ENCODE results near the gene SORCS2. TPM values are rescaled to one million over a fixed set of nuclear protein-coding genes. Genes with fewer than 3 reads are reported as not detected.

The SORCS2 gene
- total RNA-seq, 1 experiment from 2014 or later: not detected

DNA sequence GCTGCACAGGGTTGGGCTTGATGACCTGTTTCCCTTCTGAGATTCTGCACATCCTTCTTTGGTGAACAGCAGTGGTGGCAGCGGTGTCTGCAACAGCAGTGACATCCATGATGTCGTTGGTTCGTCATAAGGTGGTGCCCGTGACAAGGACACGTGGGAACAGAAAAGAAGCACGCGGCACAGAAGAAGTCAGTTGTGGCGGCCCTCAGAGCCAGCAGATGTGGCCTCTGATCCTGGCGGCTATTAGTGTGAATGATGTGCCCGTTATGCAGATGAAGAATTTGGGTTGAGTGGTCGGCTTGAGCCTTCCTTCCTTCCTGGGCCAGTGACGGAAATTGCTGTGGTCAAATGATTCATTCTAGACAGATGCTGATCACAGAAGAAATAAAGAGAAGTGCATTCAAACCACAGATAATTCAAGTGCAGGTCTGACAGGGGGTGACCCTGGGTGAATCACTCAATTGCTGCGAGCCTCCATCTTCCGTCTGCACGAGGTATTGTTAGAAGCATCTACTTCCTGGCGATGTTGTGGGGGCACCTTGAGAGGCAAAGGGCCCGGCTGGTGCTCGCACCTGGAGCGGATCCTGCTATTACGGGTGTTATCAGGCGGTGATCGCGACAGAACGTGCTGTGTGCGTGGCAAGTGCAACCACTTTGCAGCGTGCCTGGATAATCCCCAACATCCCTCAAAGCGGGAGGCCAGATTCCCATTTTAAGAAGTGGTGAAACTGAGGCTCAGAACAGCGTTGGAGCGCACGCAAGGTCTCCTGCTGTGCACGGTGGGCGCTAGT, 457.6 kb downstream of the SORCS2 start:
- no peaks in the 10 kb centered on the region for H3K9me3 Mint-ChIP-seq (ENCODE audit: low read depth, unreplicated experiment)
- CTCF ChIA-PET: no interaction called here
- TF ChIP-seq, protein P1, sequence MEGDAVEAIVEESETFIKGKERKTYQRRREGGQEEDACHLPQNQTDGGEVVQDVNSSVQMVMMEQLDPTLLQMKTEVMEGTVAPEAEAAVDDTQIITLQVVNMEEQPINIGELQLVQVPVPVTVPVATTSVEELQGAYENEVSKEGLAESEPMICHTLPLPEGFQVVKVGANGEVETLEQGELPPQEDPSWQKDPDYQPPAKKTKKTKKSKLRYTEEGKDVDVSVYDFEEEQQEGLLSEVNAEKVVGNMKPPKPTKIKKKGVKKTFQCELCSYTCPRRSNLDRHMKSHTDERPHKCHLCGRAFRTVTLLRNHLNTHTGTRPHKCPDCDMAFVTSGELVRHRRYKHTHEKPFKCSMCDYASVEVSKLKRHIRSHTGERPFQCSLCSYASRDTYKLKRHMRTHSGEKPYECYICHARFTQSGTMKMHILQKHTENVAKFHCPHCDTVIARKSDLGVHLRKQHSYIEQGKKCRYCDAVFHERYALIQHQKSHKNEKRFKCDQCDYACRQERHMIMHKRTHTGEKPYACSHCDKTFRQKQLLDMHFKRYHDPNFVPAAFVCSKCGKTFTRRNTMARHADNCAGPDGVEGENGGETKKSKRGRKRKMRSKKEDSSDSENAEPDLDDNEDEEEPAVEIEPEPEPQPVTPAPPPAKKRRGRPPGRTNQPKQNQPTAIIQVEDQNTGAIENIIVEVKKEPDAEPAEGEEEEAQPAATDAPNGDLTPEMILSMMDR (IDR thresholded peaks at IDR 0.05; ENCODE audit: unreplicated experiment): no peak
- no peak overlapping the region for H3K4me3 Mint-ChIP-seq (ENCODE audit: low read depth, unreplicated experiment)
- intact Hi-C loops (cut with micrococcal nuclease; ENCODE audit: unreplicated experiment): no loop called here
- H3K27ac Mint-ChIP-seq (ENCODE audit: unreplicated experiment): no peak overlapping the region
- H3K27me3 Mint-ChIP-seq (ENCODE audit: unreplicated experiment): peaks cover 18% of the 10 kb centered on the region
- peaks cover 11% of the 10 kb centered on the region for H3K4me1 Mint-ChIP-seq (ENCODE audit: low read depth, unreplicated experiment)
- no peaks in the 10 kb centered on the region for H3K36me3 Mint-ChIP-seq (ENCODE audit: insufficient read depth, unreplicated experiment)
- DNase-seq: no peak
- BruUV-seq (replicated peaks): no TSS peak

DNA sequence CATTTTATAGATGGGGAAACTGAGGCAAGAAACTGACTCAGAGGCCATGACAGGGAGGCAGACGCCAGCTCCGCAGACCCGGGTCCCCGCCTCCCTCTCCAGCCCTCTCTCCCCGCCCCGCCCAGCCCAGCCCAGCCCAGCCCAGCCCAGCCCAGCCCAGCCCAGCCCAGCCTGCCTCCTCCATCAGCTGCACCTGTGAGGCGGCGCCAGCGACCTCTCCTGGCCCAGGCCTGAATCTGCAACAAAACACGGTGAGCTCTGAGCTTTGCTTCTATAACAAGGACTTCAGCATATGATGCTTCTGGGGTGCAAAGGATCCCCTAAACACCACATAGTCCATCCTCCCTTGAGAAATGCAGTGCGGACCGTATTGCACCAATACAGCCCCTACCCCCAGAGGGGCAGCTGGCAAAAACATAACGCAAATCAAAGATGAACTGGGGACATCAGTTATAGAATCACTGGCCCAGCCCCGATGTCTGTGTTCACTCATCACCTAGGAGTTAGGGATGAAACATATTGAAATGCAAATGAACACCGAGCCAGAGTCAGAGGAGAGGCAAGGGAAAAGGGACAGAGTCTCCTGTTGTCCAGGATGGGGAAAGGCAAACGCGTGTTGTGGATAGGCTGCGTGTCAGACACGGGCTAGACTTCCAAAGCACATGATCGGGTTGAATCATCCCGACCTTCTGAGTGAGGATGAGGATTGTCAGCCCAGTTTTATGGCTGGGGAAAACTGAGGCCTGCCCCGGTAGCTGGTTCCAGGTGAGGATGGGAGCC, 458.5 kb downstream of the SORCS2 start:
- no TSS peak for BruUV-seq (replicated peaks)
- no peak overlapping the region for H3K4me3 Mint-ChIP-seq (ENCODE audit: low read depth, unreplicated experiment)
- H3K27ac Mint-ChIP-seq (ENCODE audit: unreplicated experiment): no peak overlapping the region
- intact Hi-C loops (cut with micrococcal nuclease; ENCODE audit: unreplicated experiment): no loop called here
- CTCF ChIA-PET: interaction anchor here (0.6 kb wide), 2 partner anchors 15 to 472 kb away, joined by 3 to 4 read pairs; no protein-coding TSS in a partner anchor
- TF ChIP-seq, protein P1 (IDR thresholded peaks at IDR 0.05; ENCODE audit: unreplicated experiment): no peak
- no peaks in the 10 kb centered on the region for H3K36me3 Mint-ChIP-seq (ENCODE audit: insufficient read depth, unreplicated experiment)
- peaks cover 11% of the 10 kb centered on the region for H3K4me1 Mint-ChIP-seq (ENCODE audit: low read depth, unreplicated experiment)
- H3K9me3 Mint-ChIP-seq (ENCODE audit: low read depth, unreplicated experiment): no peaks in the 10 kb centered on the region
- DNase-seq: no peak
- peaks cover 18% of the 10 kb centered on the region for H3K27me3 Mint-ChIP-seq (ENCODE audit: unreplicated experiment)

DNA sequence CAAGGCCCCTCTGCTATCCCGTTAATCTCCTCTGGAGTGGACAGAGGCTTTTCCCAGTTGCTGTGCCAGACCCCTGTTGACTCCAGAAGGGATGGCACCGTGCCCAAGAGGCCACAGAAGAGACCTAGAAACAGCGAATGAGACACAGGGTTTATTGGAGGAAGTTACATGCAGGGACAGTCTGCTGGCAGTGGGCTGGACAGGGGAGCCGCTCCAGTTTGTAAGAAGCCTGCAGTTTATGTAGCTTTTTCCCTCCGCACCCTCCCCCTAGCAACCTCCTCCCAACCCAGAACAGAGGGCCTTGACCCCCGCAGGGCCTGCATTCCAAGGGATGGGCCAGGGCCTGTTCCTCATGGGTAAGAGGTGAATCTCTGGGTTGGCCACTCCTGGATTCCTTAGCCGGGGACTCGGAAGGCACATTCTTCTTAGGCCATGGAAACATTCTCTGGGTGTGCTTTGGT, 459.2 kb downstream of the SORCS2 start:
- Mint-ChIP-seq H3K4me1 (ENCODE audit: low read depth, unreplicated experiment) (peaks cover 11% of the 10 kb centered on the region), H3K9me3 (ENCODE audit: low read depth, unreplicated experiment) (no peaks in the 10 kb centered on the region), H3K27me3 (ENCODE audit: unreplicated experiment) (peaks cover 18% of the 10 kb centered on the region), H3K36me3 (ENCODE audit: insufficient read depth, unreplicated experiment) (no peaks in the 10 kb centered on the region), H3K4me3 (ENCODE audit: low read depth, unreplicated experiment) (no peak overlapping the region), H3K27ac (ENCODE audit: unreplicated experiment) (no peak overlapping the region)
- CTCF ChIA-PET: no interaction called here
- TF ChIP-seq, protein P1 (IDR thresholded peaks at IDR 0.05; ENCODE audit: unreplicated experiment): no peak
- DNase-seq: no peak
- intact Hi-C loops (cut with micrococcal nuclease; ENCODE audit: unreplicated experiment): no loop called here
- no TSS peak for BruUV-seq (replicated peaks)

DNA sequence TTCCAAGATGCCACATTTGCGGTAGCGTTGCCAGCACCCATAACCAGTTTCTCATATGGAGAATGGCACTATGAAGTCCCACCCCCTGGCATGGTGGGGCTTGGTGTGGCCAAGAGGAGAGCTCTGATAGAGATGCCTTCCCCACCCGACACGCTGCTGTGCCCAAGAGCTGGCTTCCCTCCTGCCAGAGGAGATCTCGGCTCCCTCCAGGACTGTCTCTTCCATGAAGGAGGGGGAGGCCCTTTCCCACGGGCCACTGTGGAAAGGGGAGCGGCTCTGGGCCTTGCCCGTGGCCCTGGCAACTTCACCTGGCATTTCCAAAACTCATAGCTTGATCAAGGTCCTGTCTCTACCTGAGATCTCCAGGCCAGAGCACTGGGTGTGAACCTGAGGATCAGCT, 459.7 kb downstream of the SORCS2 start:
- Mint-ChIP-seq H3K4me3 (ENCODE audit: low read depth, unreplicated experiment) (no peak overlapping the region), H3K9me3 (ENCODE audit: low read depth, unreplicated experiment) (no peaks in the 10 kb centered on the region), H3K27me3 (ENCODE audit: unreplicated experiment) (peaks cover 18% of the 10 kb centered on the region), H3K27ac (ENCODE audit: unreplicated experiment) (no peak overlapping the region), H3K36me3 (ENCODE audit: insufficient read depth, unreplicated experiment) (no peaks in the 10 kb centered on the region), H3K4me1 (ENCODE audit: low read depth, unreplicated experiment) (peaks cover 11% of the 10 kb centered on the region)
- DNase-seq: no peak
- no TSS peak for BruUV-seq (replicated peaks)
- CTCF ChIA-PET: no interaction called here
- intact Hi-C loops (cut with micrococcal nuclease; ENCODE audit: unreplicated experiment): no loop called here
- TF ChIP-seq, protein P1 (IDR thresholded peaks at IDR 0.05; ENCODE audit: unreplicated experiment): no peak
